Measurements from ENCODE around the gene STRC.
"Not testable (repeated sequence)": the region's sequence is repeated elsewhere in the genome, so short reads cannot be mapped to it uniquely, and the experiment has no call there.

The STRC gene

GRCh38 chr15:43618700-43619099, at the start of gene STRC:
TSS of gene STRC (minus strand) at chr15:43618800. CDS start at chr15:43618722, 78 bp downstream.
- not testable (repeated sequence) for H3K9me3 ChIP-seq (ENCODE audit: control insufficient read depth, insufficient read depth, low read length); H3K36me3 ChIP-seq (ENCODE audit: control insufficient read depth, low read length); H3K4me1 ChIP-seq (ENCODE audit: control insufficient read depth, low read length); H3K27ac ChIP-seq (ENCODE audit: low read depth, low read length); H3K27me3 ChIP-seq (ENCODE audit: control insufficient read depth, low read length); H3K79me2 ChIP-seq (ENCODE audit: control insufficient read depth, low read length); H3F3A ChIP-seq (ENCODE audit: control insufficient read depth, insufficient read depth); H4K20me1 ChIP-seq (ENCODE audit: control insufficient read depth, insufficient read depth, low read depth, low read length); H3K4me3 ChIP-seq (ENCODE audit: low read length); H3K9me2 ChIP-seq (replicated peaks; ENCODE audit: control insufficient read depth, low read length); H3K4me2 ChIP-seq (ENCODE audit: low read length)

GRCh38 chr15:43666177-43666576, 47.6 kb upstream of the STRC start:
- not testable (repeated sequence) for H3K4me3 ChIP-seq (ENCODE audit: low read length); H3K27me3 ChIP-seq (ENCODE audit: control insufficient read depth, low read length); H4K20me1 ChIP-seq (ENCODE audit: control insufficient read depth, insufficient read depth, low read depth, low read length); H3F3A ChIP-seq (ENCODE audit: control insufficient read depth, insufficient read depth); H3K9me3 ChIP-seq (ENCODE audit: control insufficient read depth, insufficient read depth, low read length); H3K4me2 ChIP-seq (ENCODE audit: low read length); H3K4me1 ChIP-seq (ENCODE audit: control insufficient read depth, low read length); H3K9me2 ChIP-seq (replicated peaks; ENCODE audit: control insufficient read depth, low read length); H3K27ac ChIP-seq (ENCODE audit: low read depth, low read length); H3K36me3 ChIP-seq (ENCODE audit: control insufficient read depth, low read length); H3K79me2 ChIP-seq (ENCODE audit: control insufficient read depth, low read length)

GRCh38 chr15:43663333-43663732, 44.7 kb upstream of the STRC start:
- not testable (repeated sequence) for H3F3A ChIP-seq (ENCODE audit: control insufficient read depth, insufficient read depth); H3K9me3 ChIP-seq (ENCODE audit: control insufficient read depth, insufficient read depth, low read length); H3K4me2 ChIP-seq (ENCODE audit: low read length)

DNA sequence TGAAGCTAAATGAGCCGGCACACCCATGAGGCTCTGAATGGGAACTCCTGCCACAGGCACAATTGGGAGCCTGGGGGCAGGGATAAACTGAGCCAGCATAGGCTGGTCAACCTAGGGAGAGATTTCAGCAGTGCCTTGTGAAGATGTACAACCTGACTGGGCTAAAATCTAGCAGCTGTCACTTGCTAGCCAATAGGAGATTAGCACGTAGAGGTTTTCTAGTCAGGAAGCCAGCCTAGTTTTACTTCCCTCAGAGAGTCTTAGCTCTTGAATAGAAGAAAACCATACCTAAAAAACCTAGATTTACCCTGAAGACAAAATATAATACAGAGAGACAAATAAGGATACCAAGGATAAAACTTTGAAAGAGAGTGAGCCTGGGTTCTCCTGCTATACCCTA, 43.7 kb upstream of the STRC start:
- not testable (repeated sequence) for H3F3A ChIP-seq (ENCODE audit: control insufficient read depth, insufficient read depth); H3K9me2 ChIP-seq (replicated peaks; ENCODE audit: control insufficient read depth, low read length); H4K20me1 ChIP-seq (ENCODE audit: control insufficient read depth, insufficient read depth, low read depth, low read length); H3K27ac ChIP-seq (ENCODE audit: low read depth, low read length); H3K9me3 ChIP-seq (ENCODE audit: control insufficient read depth, insufficient read depth, low read length); H3K4me2 ChIP-seq (ENCODE audit: low read length); H3K4me3 ChIP-seq (ENCODE audit: low read length); H3K27me3 ChIP-seq (ENCODE audit: control insufficient read depth, low read length); H3K36me3 ChIP-seq (ENCODE audit: control insufficient read depth, low read length); H3K79me2 ChIP-seq (ENCODE audit: control insufficient read depth, low read length); H3K4me1 ChIP-seq (ENCODE audit: control insufficient read depth, low read length)

More at GRCh38 chr15:43663333-43663732, 44.7 kb upstream of the STRC start:
- H3K36me3 ChIP-seq (ENCODE audit: control insufficient read depth, low read length); H4K20me1 ChIP-seq (ENCODE audit: control insufficient read depth, insufficient read depth, low read depth, low read length); H3K27me3 ChIP-seq (ENCODE audit: control insufficient read depth, low read length); H3K4me1 ChIP-seq (ENCODE audit: control insufficient read depth, low read length); H3K9me2 ChIP-seq (replicated peaks; ENCODE audit: control insufficient read depth, low read length); H3K79me2 ChIP-seq (ENCODE audit: control insufficient read depth, low read length); H3K27ac ChIP-seq (ENCODE audit: low read depth, low read length); H3K4me3 ChIP-seq (ENCODE audit: low read length): not testable (repeated sequence)

DNA sequence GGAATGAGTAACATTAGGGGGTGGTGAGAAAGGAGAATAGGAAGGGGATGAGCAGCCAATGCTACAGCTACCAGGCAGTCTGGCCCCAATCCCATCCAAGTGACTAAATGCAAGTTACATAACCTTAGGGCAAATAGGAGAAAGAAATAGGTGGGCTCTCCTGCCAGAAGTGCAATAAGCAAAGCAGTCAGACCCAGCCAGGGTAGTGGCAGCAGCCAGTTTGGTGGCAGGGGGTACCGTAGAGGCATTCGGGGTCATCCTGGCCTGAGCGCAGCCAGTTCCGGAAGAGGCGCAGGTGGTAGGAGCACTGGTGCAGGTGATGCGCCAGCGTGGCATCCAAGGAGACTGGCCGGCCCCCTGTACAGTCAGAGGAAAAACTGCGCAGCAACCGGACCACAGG, 41.1 kb upstream of the STRC start:
- H3K4me2 ChIP-seq (ENCODE audit: low read length); H3K27ac ChIP-seq (ENCODE audit: low read depth, low read length); H3K79me2 ChIP-seq (ENCODE audit: control insufficient read depth, low read length); H3K9me3 ChIP-seq (ENCODE audit: control insufficient read depth, insufficient read depth, low read length); H3F3A ChIP-seq (ENCODE audit: control insufficient read depth, insufficient read depth); H4K20me1 ChIP-seq (ENCODE audit: control insufficient read depth, insufficient read depth, low read depth, low read length); H3K27me3 ChIP-seq (ENCODE audit: control insufficient read depth, low read length); H3K9me2 ChIP-seq (replicated peaks; ENCODE audit: control insufficient read depth, low read length); H3K4me3 ChIP-seq (ENCODE audit: low read length); H3K4me1 ChIP-seq (ENCODE audit: control insufficient read depth, low read length); H3K36me3 ChIP-seq (ENCODE audit: control insufficient read depth, low read length): not testable (repeated sequence)

GRCh38 chr15:43649430-43649926, 30.9 kb upstream of the STRC start:
- H3K9me2 ChIP-seq (replicated peaks; ENCODE audit: control insufficient read depth, low read length); H3K36me3 ChIP-seq (ENCODE audit: control insufficient read depth, low read length); H3K4me1 ChIP-seq (ENCODE audit: control insufficient read depth, low read length); H4K20me1 ChIP-seq (ENCODE audit: control insufficient read depth, insufficient read depth, low read depth, low read length); H3K9me3 ChIP-seq (ENCODE audit: control insufficient read depth, insufficient read depth, low read length); H3K4me3 ChIP-seq (ENCODE audit: low read length); H3K79me2 ChIP-seq (ENCODE audit: control insufficient read depth, low read length); H3F3A ChIP-seq (ENCODE audit: control insufficient read depth, insufficient read depth); H3K27ac ChIP-seq (ENCODE audit: low read depth, low read length); H3K27me3 ChIP-seq (ENCODE audit: control insufficient read depth, low read length); H3K4me2 ChIP-seq (ENCODE audit: low read length): not testable (repeated sequence)
